Superior temporal gyrus (tissue), 1 donor: ENCODE results near the gene CFAP65.

Experiments
- DNase-seq: peaks from one replicate; pipeline ENCODE4 v3.0.0-alpha.2; 2016; ENCODE audit errors: extremely low spot score

CFAP65 gene

GRCh38 chr2:219032051-219032745 lies 9.1 kb downstream of the CFAP65 start:
- DNase-seq = no peak

- DNase-seq = no peak
These were observed 10.1 kb downstream of the CFAP65 start for GRCh38 chr2:219031005-219031738.

- no peak for DNase-seq
These were observed 11.0 kb downstream of the CFAP65 start for GRCh38 chr2:219030177-219030940.

GRCh38 chr2:219029829-219030165 lies 11.5 kb downstream of the CFAP65 start:
- peak; percentile 92 for DNase-seq

- no peak for DNase-seq
These were observed 12.1 kb downstream of the CFAP65 start for GRCh38 chr2:219028996-219029828.

GRCh38 chr2:219028141-219028540 lies 13.2 kb downstream of the CFAP65 start:
- no peak for DNase-seq

- DNase-seq = no peak
These were observed 13.7 kb downstream of the CFAP65 start for GRCh38 chr2:219027511-219028055.

- DNase-seq = no peak
These were observed 14.4 kb downstream of the CFAP65 start for GRCh38 chr2:219026946-219027345.

- peak; percentile 94 for DNase-seq
These were observed 15.4 kb downstream of the CFAP65 start for GRCh38 chr2:219025637-219026585.

- DNase-seq = no peak
These were observed 17.3 kb downstream of the CFAP65 start for GRCh38 chr2:219024059-219024458.

GRCh38 chr2:219023045-219023605 lies 18.2 kb downstream of the CFAP65 start:
- no peak for DNase-seq

- no peak for DNase-seq
These were observed 18.7 kb downstream of the CFAP65 start for GRCh38 chr2:219022616-219023015.

GRCh38 chr2:219022041-219022440 lies 19.3 kb downstream of the CFAP65 start:
- no peak for DNase-seq

GRCh38 chr2:219021591-219021990 lies 19.7 kb downstream of the CFAP65 start:
- no peak for DNase-seq

- no peak for DNase-seq
These were observed 20.5 kb downstream of the CFAP65 start for GRCh38 chr2:219020604-219021365.

GRCh38 chr2:219019436-219019835 lies 21.9 kb downstream of the CFAP65 start:
- DNase-seq = no peak

GRCh38 chr2:219018726-219019125 lies 22.6 kb downstream of the CFAP65 start:
- no peak for DNase-seq

GRCh38 chr2:219018286-219018685 lies 23.0 kb downstream of the CFAP65 start:
- no peak for DNase-seq
